ENCODE results near the gene RAB2B.

Gene RAB2B

GRCh38 chr14:21523203-21523602, 46.4 kb upstream of the RAB2B start:
- DNase-seq (ENCODE audit: extremely low spot score) = no peak
- TF ChIP-seq L3MBTL2 (conservative IDR thresholded peaks at IDR 0.05) (no peak), HDGF (IDR thresholded peaks at IDR 0.05; ENCODE audit: borderline replicate concordance) (no peak), ARNT (IDR thresholded peaks at IDR 0.05) (no peak), SP1 (IDR thresholded peaks at IDR 0.05) (no peak), SUZ12 (IDR thresholded peaks at IDR 0.05) (no peak), BHLHE40 (IDR thresholded peaks at IDR 0.05; ENCODE audit: borderline replicate concordance) (no peak), TARDBP (IDR thresholded peaks at IDR 0.05) (no peak)
- CTCF ChIA-PET = no interaction called here
- POLR2A ChIA-PET = interaction anchor here (0.8 to 12.6 kb wide), 2 partner anchors 11 to 15 kb away, joined by 3 to 257 read pairs; partner anchors contain the start of gene METTL3

- CTCF ChIA-PET = no interaction called here
- POLR2A ChIA-PET = interaction anchor here (12.6 kb wide), 1 partner anchor 9 kb away, joined by 257 read pairs; the partner anchor contains the start of gene METTL3
- TF ChIP-seq FOXM1 (IDR thresholded peaks at IDR 0.05; ENCODE audit: borderline replicate concordance) = no peak
- TF ChIP-seq BHLHE40 (IDR thresholded peaks at IDR 0.05; ENCODE audit: borderline replicate concordance) = no peak
- TF ChIP-seq ZNF384 (IDR thresholded peaks at IDR 0.05) = no peak
- no peak for TF ChIP-seq FOXA1 (IDR thresholded peaks at IDR 0.05)
- TF ChIP-seq HDGF (IDR thresholded peaks at IDR 0.05; ENCODE audit: borderline replicate concordance) = no peak
- TF ChIP-seq SP1 (IDR thresholded peaks at IDR 0.05) = no peak
- no peak for TF ChIP-seq L3MBTL2 (conservative IDR thresholded peaks at IDR 0.05)
- TF ChIP-seq ELF4 (IDR thresholded peaks at IDR 0.05) = no peak
- no peak for TF ChIP-seq TARDBP (IDR thresholded peaks at IDR 0.05)
- TF ChIP-seq CTBP1 (IDR thresholded peaks at IDR 0.05; ENCODE audit: borderline replicate concordance) = no peak
- TF ChIP-seq ARNT (IDR thresholded peaks at IDR 0.05) = no peak
- no peak for TF ChIP-seq SUZ12 (IDR thresholded peaks at IDR 0.05)
- no peak for TF ChIP-seq FOXK2 (IDR thresholded peaks at IDR 0.05)
- TF ChIP-seq LEF1 (IDR thresholded peaks at IDR 0.05; ENCODE audit: borderline replicate concordance) = no peak
- TF ChIP-seq PKNOX1 (IDR thresholded peaks at IDR 0.05) = no peak
- no peak for TF ChIP-seq NFRKB (IDR thresholded peaks at IDR 0.05)
- DNase-seq (ENCODE audit: extremely low spot score) = no peak
Measured at GRCh38 chr14:21521501-21521900, 44.7 kb upstream of the RAB2B start.

- POLR2A ChIA-PET = interaction anchor here (12.6 kb wide), 1 partner anchor 8 kb away, joined by 257 read pairs; the partner anchor contains the start of gene METTL3
Measured at GRCh38 chr14:21520767-21521166, 44.0 kb upstream of the RAB2B start.

GRCh38 chr14:21518725-21519124, 42.0 kb upstream of the RAB2B start:
- no peak for DNase-seq (ENCODE audit: extremely low spot score)
- TF ChIP-seq BHLHE40 (IDR thresholded peaks at IDR 0.05; ENCODE audit: borderline replicate concordance) (no peak), FOXM1 (IDR thresholded peaks at IDR 0.05; ENCODE audit: borderline replicate concordance) (no peak), ZNF384 (IDR thresholded peaks at IDR 0.05) (no peak), CTBP1 (IDR thresholded peaks at IDR 0.05; ENCODE audit: borderline replicate concordance) (no peak), FOXK2 (IDR thresholded peaks at IDR 0.05) (no peak), TARDBP (IDR thresholded peaks at IDR 0.05) (no peak), LEF1 (IDR thresholded peaks at IDR 0.05; ENCODE audit: borderline replicate concordance) (no peak), L3MBTL2 (conservative IDR thresholded peaks at IDR 0.05) (no peak), HDGF (IDR thresholded peaks at IDR 0.05; ENCODE audit: borderline replicate concordance) (no peak), PKNOX1 (IDR thresholded peaks at IDR 0.05) (no peak), FOXA1 (IDR thresholded peaks at IDR 0.05) (no peak), NFRKB (IDR thresholded peaks at IDR 0.05) (no peak)
- POLR2A ChIA-PET = interaction anchor here (12.6 kb wide), 1 partner anchor 6 kb away, joined by 257 read pairs; the partner anchor contains the start of gene METTL3
- CTCF ChIA-PET = no interaction called here

More at GRCh38 chr14:21520767-21521166, 44.0 kb upstream of the RAB2B start:
- TF ChIP-seq PKNOX1 (IDR thresholded peaks at IDR 0.05) = no peak
- no peak for TF ChIP-seq L3MBTL2 (conservative IDR thresholded peaks at IDR 0.05)
- no peak for TF ChIP-seq BHLHE40 (IDR thresholded peaks at IDR 0.05; ENCODE audit: borderline replicate concordance)
- TF ChIP-seq CTBP1 (IDR thresholded peaks at IDR 0.05; ENCODE audit: borderline replicate concordance) = no peak
- TF ChIP-seq ARNT (IDR thresholded peaks at IDR 0.05) = no peak
- TF ChIP-seq FOXK2 (IDR thresholded peaks at IDR 0.05) = no peak
- TF ChIP-seq NFRKB (IDR thresholded peaks at IDR 0.05) = no peak
- no peak for TF ChIP-seq HDGF (IDR thresholded peaks at IDR 0.05; ENCODE audit: borderline replicate concordance)
- no peak for TF ChIP-seq FOXM1 (IDR thresholded peaks at IDR 0.05; ENCODE audit: borderline replicate concordance)
- TF ChIP-seq ZNF384 (IDR thresholded peaks at IDR 0.05) = no peak
- no peak for TF ChIP-seq SUZ12 (IDR thresholded peaks at IDR 0.05)
- TF ChIP-seq TARDBP (IDR thresholded peaks at IDR 0.05) = no peak
- TF ChIP-seq FOXA1 (IDR thresholded peaks at IDR 0.05) = no peak
- no peak for TF ChIP-seq LEF1 (IDR thresholded peaks at IDR 0.05; ENCODE audit: borderline replicate concordance)
- no peak for TF ChIP-seq ELF4 (IDR thresholded peaks at IDR 0.05)
- no peak for TF ChIP-seq SP1 (IDR thresholded peaks at IDR 0.05)
- CTCF ChIA-PET = no interaction called here
- DNase-seq (ENCODE audit: extremely low spot score) = no peak

- no peak for TF ChIP-seq ZNF384 (IDR thresholded peaks at IDR 0.05)
- no peak for TF ChIP-seq BHLHE40 (IDR thresholded peaks at IDR 0.05; ENCODE audit: borderline replicate concordance)
- ChIA-PET CTCF (interaction anchor here (1.3 kb wide), 1 partner anchor 43 kb away, joined by 3 read pairs; no protein-coding TSS in a partner anchor), POLR2A (interaction anchor here (10.7 kb wide), 1 partner anchor 11 kb away, joined by 257 read pairs; the partner anchor contains the start of gene SALL2)
- no peak for DNase-seq (ENCODE audit: extremely low spot score)
Measured at GRCh38 chr14:21514341-21514740, 37.6 kb upstream of the RAB2B start.
